Measurements from ENCODE around the gene SPCS2.
"Not testable (repeated sequence)": the region's sequence is repeated elsewhere in the genome, so short reads cannot be mapped to it uniquely, and the experiment has no call there.

Gene SPCS2

DNA sequence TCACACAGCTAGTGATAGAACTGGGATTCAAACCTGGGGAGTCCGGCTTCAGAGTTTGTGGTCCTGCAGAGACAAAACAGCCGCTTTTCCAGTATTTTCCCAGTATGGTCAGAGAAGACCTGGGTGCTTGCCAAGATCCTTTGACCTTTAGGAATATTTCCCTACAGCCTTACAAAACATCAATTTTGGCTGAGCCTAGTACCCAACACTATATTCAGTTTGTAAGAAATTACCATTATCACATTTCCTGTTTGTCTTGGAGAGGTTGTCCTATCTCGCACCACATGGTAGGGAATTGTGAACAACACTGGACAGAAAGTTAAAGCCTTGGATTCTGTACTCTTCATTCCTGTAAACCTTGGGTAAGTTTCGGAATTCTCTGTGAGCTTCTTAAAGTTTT is 29.0 kb downstream of the SPCS2 start:
- no peak overlapping the region for H3K4me3 ChIP-seq (ENCODE audit: low read depth in 1 of 2, low read length in 2 of 2)
- H3K9me3 ChIP-seq (ENCODE audit: control insufficient read depth in 1 of 2, low read length in 2 of 2): no peaks in the 10 kb centered on the region
- H3K4me1 ChIP-seq (ENCODE audit: control insufficient read depth in 1 of 2, insufficient read depth in 2 of 2, low read length in 2 of 2): no peaks in the 10 kb centered on the region
- no peak overlapping the region for H3K27ac ChIP-seq (ENCODE audit: low read length)
- H3K27me3 ChIP-seq (ENCODE audit: low read depth, low read length): no peaks in the 10 kb centered on the region
- peaks cover 48 to 49% of the 10 kb centered on the region in 2 donors for H3K36me3 ChIP-seq (ENCODE audit: control insufficient read depth in 1 of 2, insufficient read depth in 2 of 2, low read length in 2 of 2)

- Histone ChIP-seq H3K27ac (ENCODE audit: low read length) (no peak overlapping the region), H3K9me3 (ENCODE audit: control insufficient read depth in 1 of 2, low read length in 2 of 2) (no peaks in the 10 kb centered on the region), H3K4me3 (ENCODE audit: low read depth in 1 of 2, low read length in 2 of 2) (no peak overlapping the region), H3K27me3 (ENCODE audit: low read depth, low read length) (no peaks in the 10 kb centered on the region), H3K4me1 (ENCODE audit: control insufficient read depth in 1 of 2, insufficient read depth in 2 of 2, low read length in 2 of 2) (no peaks in the 10 kb centered on the region), H3K36me3 (ENCODE audit: control insufficient read depth in 1 of 2, insufficient read depth in 2 of 2, low read length in 2 of 2) (peaks cover 26 to 38% of the 10 kb centered on the region in 2 donors)
These were observed 31.6 kb downstream of the SPCS2 start for GRCh38 chr11:74980634-74981033.

GRCh38 chr11:74981888-74982287 is 32.8 kb downstream of the SPCS2 start:
- H3K36me3 ChIP-seq (ENCODE audit: control insufficient read depth in 1 of 2, insufficient read depth in 2 of 2, low read length in 2 of 2): peaks cover 19 to 30% of the 10 kb centered on the region in 2 donors

GRCh38 chr11:74984070-74984469 is 35.0 kb downstream of the SPCS2 start:
- Histone ChIP-seq H3K4me1 (ENCODE audit: control insufficient read depth in 1 of 2, insufficient read depth in 2 of 2, low read length in 2 of 2) (peaks cover 0 to under 1% of the 10 kb centered on the region in 2 donors), H3K36me3 (ENCODE audit: control insufficient read depth in 1 of 2, insufficient read depth in 2 of 2, low read length in 2 of 2) (peaks cover 9 to 21% of the 10 kb centered on the region in 2 donors), H3K27me3 (ENCODE audit: low read depth, low read length) (no peaks in the 10 kb centered on the region), H3K9me3 (ENCODE audit: control insufficient read depth in 1 of 2, low read length in 2 of 2) (no peaks in the 10 kb centered on the region), H3K27ac (ENCODE audit: low read length) (no peak overlapping the region), H3K4me3 (ENCODE audit: low read depth in 1 of 2, low read length in 2 of 2) (no peak overlapping the region)

More at GRCh38 chr11:74981888-74982287, 32.8 kb downstream of the SPCS2 start:
- Histone ChIP-seq H3K9me3 (ENCODE audit: control insufficient read depth in 1 of 2, low read length in 2 of 2) (no peaks in the 10 kb centered on the region), H3K4me3 (ENCODE audit: low read depth in 1 of 2, low read length in 2 of 2) (no peak overlapping the region), H3K4me1 (ENCODE audit: control insufficient read depth in 1 of 2, insufficient read depth in 2 of 2, low read length in 2 of 2) (no peaks in the 10 kb centered on the region), H3K27ac (ENCODE audit: low read length) (no peak overlapping the region), H3K27me3 (ENCODE audit: low read depth, low read length) (no peaks in the 10 kb centered on the region)

GRCh38 chr11:74984730-74985129 is 35.7 kb downstream of the SPCS2 start:
- Histone ChIP-seq H3K36me3 (ENCODE audit: control insufficient read depth in 1 of 2, insufficient read depth in 2 of 2, low read length in 2 of 2) (peaks cover 3 to 16% of the 10 kb centered on the region in 2 donors), H3K4me1 (ENCODE audit: control insufficient read depth in 1 of 2, insufficient read depth in 2 of 2, low read length in 2 of 2) (peaks cover 0 to 5% of the 10 kb centered on the region in 2 donors), H3K9me3 (ENCODE audit: control insufficient read depth in 1 of 2, low read length in 2 of 2) (no peaks in the 10 kb centered on the region), H3K4me3 (ENCODE audit: low read depth in 1 of 2, low read length in 2 of 2) (no peak overlapping the region), H3K27me3 (ENCODE audit: low read depth, low read length) (no peaks in the 10 kb centered on the region), H3K27ac (ENCODE audit: low read length) (no peak overlapping the region)

DNA sequence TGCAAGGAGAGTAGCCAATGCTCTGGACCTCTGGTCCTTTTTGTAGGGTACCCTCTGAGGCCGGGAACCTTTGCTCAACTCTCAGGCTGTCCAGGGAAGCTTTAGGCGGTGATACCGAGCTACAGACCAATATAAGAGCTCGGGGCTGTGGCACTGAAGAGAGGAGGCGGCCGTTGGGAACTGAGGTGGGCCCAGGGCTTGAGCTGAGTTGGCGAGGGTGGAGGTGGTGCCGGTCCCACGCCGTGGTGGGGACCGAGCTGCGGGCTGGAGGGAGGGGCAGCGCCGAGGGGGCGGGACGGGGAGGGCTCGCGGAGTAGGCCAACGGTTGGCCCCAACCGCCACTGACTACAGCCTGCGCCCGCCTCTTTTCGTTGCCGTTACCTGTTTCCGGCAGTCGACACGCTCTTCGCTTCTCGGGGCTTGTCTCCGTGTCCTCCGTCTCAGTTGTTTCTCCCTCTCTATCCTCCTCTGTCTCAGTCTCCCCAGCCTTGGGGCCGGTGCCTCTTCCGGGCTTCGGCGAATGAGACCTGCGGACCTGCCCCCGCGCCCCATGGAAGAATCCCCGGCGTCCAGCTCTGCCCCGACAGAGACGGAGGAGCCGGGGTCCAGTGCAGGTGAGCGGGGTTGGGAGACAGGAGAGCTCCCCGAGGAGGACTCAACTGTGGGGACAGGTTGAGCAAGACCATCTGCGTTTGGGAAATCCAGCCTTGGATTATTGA is 39.6 kb downstream of the SPCS2 start, which contains the start of gene NEU3:
Gene NEU3 (plus strand): TSS at position 393 of the 719 bp plus-strand sequence. CDS start 128 bp downstream, at position 521.
- Histone ChIP-seq H3K4me1 (ENCODE audit: control insufficient read depth in 1 of 2, insufficient read depth in 2 of 2, low read length in 2 of 2) (peaks cover 0 to 5% of the 10 kb centered on the region in 2 donors), H3K27me3 (ENCODE audit: low read depth, low read length) (no peaks in the 10 kb centered on the region), H3K36me3 (ENCODE audit: control insufficient read depth in 1 of 2, insufficient read depth in 2 of 2, low read length in 2 of 2) (no peaks in the 10 kb centered on the region), H3K4me3 (ENCODE audit: low read depth in 1 of 2, low read length in 2 of 2) (peak within 1 kb of the TSS; percentile 85 to 87), H3K9me3 (ENCODE audit: control insufficient read depth in 1 of 2, low read length in 2 of 2) (no peaks in the 10 kb centered on the region), H3K27ac (ENCODE audit: low read length) (peak within 1 kb of the TSS; percentile 60)

DNA sequence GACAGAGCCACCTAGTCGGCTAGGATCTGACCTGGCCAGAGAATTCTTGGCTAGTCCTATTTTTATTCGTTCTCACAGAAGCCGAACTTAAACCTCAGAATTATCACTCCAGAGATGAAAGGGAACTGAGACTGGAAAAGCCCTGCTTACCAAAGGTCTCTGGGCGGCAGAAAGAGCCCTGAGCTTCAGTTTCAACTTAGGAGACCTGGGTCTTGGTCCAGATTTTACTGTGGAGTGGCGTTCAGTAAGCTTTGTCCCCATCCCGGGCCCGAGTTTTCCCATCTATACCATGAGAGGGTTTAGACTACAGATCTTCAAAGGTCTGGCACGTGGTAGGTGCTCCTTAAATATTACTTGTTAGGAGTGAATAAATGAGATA is 40.2 kb downstream of the SPCS2 start:
- no peaks in the 10 kb centered on the region for H3K27me3 ChIP-seq (ENCODE audit: low read depth, low read length)
- no peaks in the 10 kb centered on the region for H3K9me3 ChIP-seq (ENCODE audit: control insufficient read depth in 1 of 2, low read length in 2 of 2)
- H3K36me3 ChIP-seq (ENCODE audit: control insufficient read depth in 1 of 2, insufficient read depth in 2 of 2, low read length in 2 of 2): no peaks in the 10 kb centered on the region
- H3K4me3 ChIP-seq (ENCODE audit: low read depth in 1 of 2, low read length in 2 of 2): peak overlapping the region; percentile 85 to 87
- H3K27ac ChIP-seq (ENCODE audit: low read length): peak overlapping the region; percentile 60
- peaks cover 0 to 5% of the 10 kb centered on the region in 2 donors for H3K4me1 ChIP-seq (ENCODE audit: control insufficient read depth in 1 of 2, insufficient read depth in 2 of 2, low read length in 2 of 2)

- H3K27me3 ChIP-seq (ENCODE audit: low read depth, low read length); H3K4me1 ChIP-seq (ENCODE audit: control insufficient read depth in 1 of 2, insufficient read depth in 2 of 2, low read length in 2 of 2); H3K27ac ChIP-seq (ENCODE audit: low read length); H3K36me3 ChIP-seq (ENCODE audit: control insufficient read depth in 1 of 2, insufficient read depth in 2 of 2, low read length in 2 of 2); H3K4me3 ChIP-seq (ENCODE audit: low read depth in 1 of 2, low read length in 2 of 2); H3K9me3 ChIP-seq (ENCODE audit: control insufficient read depth in 1 of 2, low read length in 2 of 2): not testable (repeated sequence)
These were observed 41.1 kb downstream of the SPCS2 start for GRCh38 chr11:74990150-74990549.

- Histone ChIP-seq H3K27me3 (ENCODE audit: low read depth, low read length) (no peaks in the 10 kb centered on the region), H3K9me3 (ENCODE audit: control insufficient read depth in 1 of 2, low read length in 2 of 2) (no peaks in the 10 kb centered on the region), H3K27ac (ENCODE audit: low read length) (no peak overlapping the region), H3K4me1 (ENCODE audit: control insufficient read depth in 1 of 2, insufficient read depth in 2 of 2, low read length in 2 of 2) (peaks cover 0 to 5% of the 10 kb centered on the region in 2 donors), H3K36me3 (ENCODE audit: control insufficient read depth in 1 of 2, insufficient read depth in 2 of 2, low read length in 2 of 2) (peaks cover 2 to 6% of the 10 kb centered on the region in 2 donors), H3K4me3 (ENCODE audit: low read depth in 1 of 2, low read length in 2 of 2) (no peak overlapping the region)
These were observed 41.9 kb downstream of the SPCS2 start for GRCh38 chr11:74990941-74991340.

- H3K4me3 ChIP-seq (ENCODE audit: low read depth in 1 of 2, low read length in 2 of 2): no peak overlapping the region
- H3K27me3 ChIP-seq (ENCODE audit: low read depth, low read length): no peaks in the 10 kb centered on the region
- no peaks in the 10 kb centered on the region for H3K9me3 ChIP-seq (ENCODE audit: control insufficient read depth in 1 of 2, low read length in 2 of 2)
- H3K4me1 ChIP-seq (ENCODE audit: control insufficient read depth in 1 of 2, insufficient read depth in 2 of 2, low read length in 2 of 2): peaks cover 0 to 5% of the 10 kb centered on the region in 2 donors
- H3K27ac ChIP-seq (ENCODE audit: low read length): no peak overlapping the region
- peaks cover 6% of the 10 kb centered on the region in 2 donors for H3K36me3 ChIP-seq (ENCODE audit: control insufficient read depth in 1 of 2, insufficient read depth in 2 of 2, low read length in 2 of 2)
These were observed 43.8 kb downstream of the SPCS2 start for GRCh38 chr11:74992852-74993251.

DNA sequence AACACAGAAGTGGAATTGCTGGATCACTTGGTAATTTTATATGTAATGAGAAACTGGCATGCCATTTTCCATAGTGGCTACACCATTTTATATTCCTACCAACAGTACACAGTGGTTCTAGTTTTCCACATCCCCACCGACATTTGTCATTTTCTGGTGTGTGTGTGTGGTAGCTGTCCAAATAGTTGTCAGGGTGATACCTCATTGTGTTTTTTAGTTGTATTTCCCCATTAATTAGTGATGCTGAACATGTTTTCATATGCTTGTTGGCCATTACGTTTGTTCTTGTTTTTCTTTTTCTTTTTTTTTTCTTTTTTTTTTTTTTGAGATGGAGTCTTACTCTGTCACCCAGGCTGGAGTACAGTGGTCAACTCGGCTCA is 51.9 kb downstream of the SPCS2 start:
- Histone ChIP-seq H3K9me3 (ENCODE audit: control insufficient read depth in 1 of 2, low read length in 2 of 2) (no peaks in the 10 kb centered on the region), H3K4me1 (ENCODE audit: control insufficient read depth in 1 of 2, insufficient read depth in 2 of 2, low read length in 2 of 2) (no peaks in the 10 kb centered on the region), H3K27me3 (ENCODE audit: low read depth, low read length) (no peaks in the 10 kb centered on the region), H3K4me3 (ENCODE audit: low read depth in 1 of 2, low read length in 2 of 2) (no peak overlapping the region), H3K27ac (ENCODE audit: low read length) (no peak overlapping the region), H3K36me3 (ENCODE audit: control insufficient read depth in 1 of 2, insufficient read depth in 2 of 2, low read length in 2 of 2) (peaks cover 5 to 11% of the 10 kb centered on the region in 2 donors)

- Histone ChIP-seq H3K36me3 (ENCODE audit: control insufficient read depth in 1 of 2, insufficient read depth in 2 of 2, low read length in 2 of 2) (peaks cover 13 to 14% of the 10 kb centered on the region in 2 donors), H3K9me3 (ENCODE audit: control insufficient read depth in 1 of 2, low read length in 2 of 2) (no peaks in the 10 kb centered on the region), H3K4me1 (ENCODE audit: control insufficient read depth in 1 of 2, insufficient read depth in 2 of 2, low read length in 2 of 2) (no peaks in the 10 kb centered on the region), H3K27ac (ENCODE audit: low read length) (no peak overlapping the region), H3K4me3 (ENCODE audit: low read depth in 1 of 2, low read length in 2 of 2) (no peak overlapping the region), H3K27me3 (ENCODE audit: low read depth, low read length) (no peaks in the 10 kb centered on the region)
These were observed 52.6 kb downstream of the SPCS2 start for GRCh38 chr11:75001686-75002085.
